ENCODE measurements around the gene CAMTA1.

The CAMTA1 gene

GRCh38 chr1:7533006-7533405 lies 747.8 kb downstream of the CAMTA1 start:
- H3K9ac ChIP-seq (ENCODE audit: low read depth, low read length) = no peak overlapping the region
- no peak overlapping the region for H3K27ac ChIP-seq (ENCODE audit: low read depth, low read length)
- no peaks in the 10 kb centered on the region for H3K36me3 ChIP-seq (ENCODE audit: control insufficient read depth, insufficient read depth, low read length)
- H3K9me3 ChIP-seq (ENCODE audit: control insufficient read depth, insufficient read depth, low read length) = no peaks in the 10 kb centered on the region
- H3K27me3 ChIP-seq (ENCODE audit: control insufficient read depth, insufficient read depth, low read length) = no peaks in the 10 kb centered on the region
- no peak overlapping the region for H3K4me3 ChIP-seq (ENCODE audit: low read depth, low read length)
- peaks cover 28% of the 10 kb centered on the region for H3K4me1 ChIP-seq (ENCODE audit: control insufficient read depth, insufficient read depth, low read length)

DNA sequence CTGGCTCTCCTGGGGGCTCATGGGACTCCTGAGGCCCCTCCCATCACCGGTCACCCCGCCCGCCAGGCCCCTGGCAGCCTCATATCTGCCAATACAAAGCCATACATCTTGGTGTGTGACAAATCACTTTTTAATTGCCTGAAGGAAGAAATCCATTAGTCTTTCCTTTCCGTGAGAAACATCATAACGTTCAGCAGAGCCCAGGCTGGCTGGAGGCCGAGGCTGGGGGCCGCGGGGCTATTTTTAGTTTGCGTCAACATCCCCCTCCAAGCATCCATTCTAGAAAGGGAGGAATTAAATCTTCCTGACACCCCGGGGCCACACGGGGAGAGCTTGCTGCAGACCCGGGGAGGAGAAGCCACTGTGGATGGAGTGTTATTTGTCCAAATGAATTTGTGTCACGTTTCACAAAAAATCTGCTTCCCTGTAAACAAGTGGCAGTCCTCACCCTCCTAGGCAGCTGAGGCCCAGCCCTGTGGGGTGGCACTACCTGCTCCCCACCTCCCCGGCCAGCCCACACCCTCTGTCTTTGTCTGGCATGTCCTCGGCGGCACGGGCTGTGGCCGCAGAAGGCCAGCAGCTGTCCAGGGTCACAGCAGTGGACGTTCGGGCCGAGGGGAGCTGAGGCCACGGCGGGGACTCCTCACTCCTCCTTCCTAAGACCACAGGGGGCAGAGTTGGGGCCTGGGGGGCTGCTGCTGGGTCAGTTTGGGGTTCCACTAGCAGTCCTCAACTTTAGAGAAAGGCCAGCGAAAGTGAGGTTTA lies 749.0 kb downstream of the CAMTA1 start:
- Histone ChIP-seq H3K36me3 (ENCODE audit: control insufficient read depth, insufficient read depth, low read length) (no peaks in the 10 kb centered on the region), H3K4me1 (ENCODE audit: control insufficient read depth, insufficient read depth, low read length) (peaks cover 31% of the 10 kb centered on the region), H3K4me3 (ENCODE audit: low read depth, low read length) (no peak overlapping the region), H3K9me3 (ENCODE audit: control insufficient read depth, insufficient read depth, low read length) (no peaks in the 10 kb centered on the region), H3K27me3 (ENCODE audit: control insufficient read depth, insufficient read depth, low read length) (no peaks in the 10 kb centered on the region), H3K9ac (ENCODE audit: low read depth, low read length) (no peak overlapping the region), H3K27ac (ENCODE audit: low read depth, low read length) (no peak overlapping the region)

DNA sequence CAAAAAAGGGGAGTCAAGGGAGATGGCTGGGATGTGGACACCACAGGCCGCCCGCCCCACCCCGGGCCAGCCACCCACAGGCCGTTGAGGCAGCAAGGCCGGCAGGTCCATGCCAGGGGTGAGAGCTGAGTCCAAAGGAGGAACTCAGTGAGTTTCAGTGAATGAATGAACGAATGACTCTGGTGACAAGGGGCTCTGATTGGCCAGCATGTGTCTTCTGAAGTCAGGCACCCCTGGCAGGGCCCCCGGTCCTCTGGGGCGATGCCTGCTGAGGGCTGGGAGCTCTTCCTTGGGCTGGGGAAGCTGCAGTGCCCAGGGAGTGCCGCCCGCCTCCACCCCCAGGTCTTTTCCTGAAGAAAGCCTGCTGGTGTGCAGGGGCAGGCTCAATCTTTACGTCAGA lies 749.8 kb downstream of the CAMTA1 start:
- Histone ChIP-seq H3K27me3 (ENCODE audit: control insufficient read depth, insufficient read depth, low read length) (no peaks in the 10 kb centered on the region), H3K4me3 (ENCODE audit: low read depth, low read length) (no peak overlapping the region), H3K9ac (ENCODE audit: low read depth, low read length) (no peak overlapping the region), H3K4me1 (ENCODE audit: control insufficient read depth, insufficient read depth, low read length) (peaks cover 31% of the 10 kb centered on the region), H3K36me3 (ENCODE audit: control insufficient read depth, insufficient read depth, low read length) (no peaks in the 10 kb centered on the region), H3K9me3 (ENCODE audit: control insufficient read depth, insufficient read depth, low read length) (no peaks in the 10 kb centered on the region), H3K27ac (ENCODE audit: low read depth, low read length) (no peak overlapping the region)

DNA sequence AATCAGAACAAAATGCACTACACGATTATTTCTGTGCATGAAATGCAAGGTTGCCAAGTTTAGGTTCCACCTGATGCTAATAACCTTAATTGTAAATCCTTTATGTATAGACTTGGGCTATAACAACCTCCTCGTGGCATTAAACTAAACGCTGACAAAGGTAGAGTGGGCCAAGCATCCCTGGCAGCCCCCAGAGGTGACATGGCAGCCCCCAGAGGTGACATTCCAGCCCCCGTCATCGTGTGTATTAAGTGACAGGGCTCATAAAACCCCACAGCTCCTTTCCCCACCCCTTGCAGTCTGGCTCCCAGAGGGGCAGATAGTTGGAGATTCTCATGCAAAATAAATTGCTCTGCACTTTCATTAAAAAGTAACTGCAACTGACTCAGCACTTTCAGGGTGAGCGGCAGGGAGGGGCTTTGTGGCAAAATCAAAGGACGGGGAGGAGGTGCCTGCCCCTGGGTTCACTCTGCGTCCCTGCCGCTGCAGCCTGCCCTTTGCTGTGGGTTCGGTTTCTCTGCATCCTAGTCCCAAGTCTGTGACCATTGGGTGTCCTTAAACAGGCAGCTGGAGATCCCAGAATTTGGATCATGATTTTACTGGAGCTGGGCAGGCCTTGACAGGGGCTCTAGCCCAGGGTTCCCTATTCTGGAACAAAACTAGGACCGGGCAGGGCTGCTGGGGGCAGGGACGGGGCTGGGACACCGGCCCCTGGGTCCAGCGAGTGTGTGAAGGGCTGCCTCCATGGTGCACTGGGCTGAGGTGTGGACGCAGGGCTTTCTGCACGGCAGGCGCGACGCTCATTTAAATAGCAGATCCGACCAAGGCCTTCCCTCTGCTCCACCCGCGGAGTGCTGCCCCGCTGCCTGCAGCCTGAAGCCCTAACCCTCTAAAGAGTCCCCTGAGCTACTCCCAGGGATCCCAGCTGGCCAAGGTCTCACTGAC lies 751.0 kb downstream of the CAMTA1 start:
- Histone ChIP-seq H3K9ac (ENCODE audit: low read depth, low read length) (peak overlapping the region; percentile 38; the same call in 1 of the 2 replicates), H3K4me3 (ENCODE audit: low read depth, low read length) (no peak overlapping the region), H3K27me3 (ENCODE audit: control insufficient read depth, insufficient read depth, low read length) (no peaks in the 10 kb centered on the region)

GRCh38 chr1:7536891-7537591 lies 751.8 kb downstream of the CAMTA1 start:
- Histone ChIP-seq H3K9ac (ENCODE audit: low read depth, low read length) (peak overlapping the region; percentile 38; the same call in 1 of the 2 replicates), H3K27me3 (ENCODE audit: control insufficient read depth, insufficient read depth, low read length) (no peaks in the 10 kb centered on the region), H3K36me3 (ENCODE audit: control insufficient read depth, insufficient read depth, low read length) (no peaks in the 10 kb centered on the region), H3K27ac (ENCODE audit: low read depth, low read length) (no peak overlapping the region), H3K4me3 (ENCODE audit: low read depth, low read length) (no peak overlapping the region), H3K9me3 (ENCODE audit: control insufficient read depth, insufficient read depth, low read length) (no peaks in the 10 kb centered on the region), H3K4me1 (ENCODE audit: control insufficient read depth, insufficient read depth, low read length) (peaks cover 31% of the 10 kb centered on the region)

More for the DNA sequence above, 751.0 kb downstream of the CAMTA1 start:
- H3K27ac ChIP-seq (ENCODE audit: low read depth, low read length) = peak overlapping the region; percentile 64
- no peaks in the 10 kb centered on the region for H3K9me3 ChIP-seq (ENCODE audit: control insufficient read depth, insufficient read depth, low read length)
- peaks cover 31% of the 10 kb centered on the region for H3K4me1 ChIP-seq (ENCODE audit: control insufficient read depth, insufficient read depth, low read length)
- no peaks in the 10 kb centered on the region for H3K36me3 ChIP-seq (ENCODE audit: control insufficient read depth, insufficient read depth, low read length)

DNA sequence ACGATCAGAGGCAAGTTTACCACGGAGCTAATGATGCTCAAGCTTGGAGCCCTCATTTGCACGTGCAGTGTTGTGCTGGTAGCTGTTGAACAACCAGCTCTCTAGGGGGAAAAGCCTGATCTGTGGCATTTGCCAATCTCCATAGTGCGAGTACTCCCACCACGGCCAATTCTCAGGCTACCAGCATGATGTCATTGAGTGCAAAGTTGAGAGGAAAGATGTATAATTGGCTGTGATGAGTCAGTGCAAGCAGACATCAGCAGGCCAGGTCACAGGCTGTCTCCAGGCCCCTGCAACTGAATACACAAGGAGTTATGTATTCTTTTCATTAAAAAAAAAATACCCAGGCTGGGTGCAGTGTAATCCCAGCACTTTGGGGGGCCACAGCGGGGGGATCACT lies 752.8 kb downstream of the CAMTA1 start:
- peaks cover 31% of the 10 kb centered on the region for H3K4me1 ChIP-seq (ENCODE audit: control insufficient read depth, insufficient read depth, low read length)
- no peaks in the 10 kb centered on the region for H3K36me3 ChIP-seq (ENCODE audit: control insufficient read depth, insufficient read depth, low read length)
- no peaks in the 10 kb centered on the region for H3K9me3 ChIP-seq (ENCODE audit: control insufficient read depth, insufficient read depth, low read length)
- no peak overlapping the region for H3K9ac ChIP-seq (ENCODE audit: low read depth, low read length)
- no peaks in the 10 kb centered on the region for H3K27me3 ChIP-seq (ENCODE audit: control insufficient read depth, insufficient read depth, low read length)
- peak overlapping the region; percentile 8 for H3K27ac ChIP-seq (ENCODE audit: low read depth, low read length)
- H3K4me3 ChIP-seq (ENCODE audit: low read depth, low read length) = no peak overlapping the region

GRCh38 chr1:7538849-7539768 lies 753.9 kb downstream of the CAMTA1 start:
- no peaks in the 10 kb centered on the region for H3K9me3 ChIP-seq (ENCODE audit: control insufficient read depth, insufficient read depth, low read length)
- no peaks in the 10 kb centered on the region for H3K27me3 ChIP-seq (ENCODE audit: control insufficient read depth, insufficient read depth, low read length)
- H3K4me1 ChIP-seq (ENCODE audit: control insufficient read depth, insufficient read depth, low read length) = peaks cover 31% of the 10 kb centered on the region
- no peak overlapping the region for H3K9ac ChIP-seq (ENCODE audit: low read depth, low read length)
- no peaks in the 10 kb centered on the region for H3K36me3 ChIP-seq (ENCODE audit: control insufficient read depth, insufficient read depth, low read length)
- no peak overlapping the region for H3K4me3 ChIP-seq (ENCODE audit: low read depth, low read length)
- H3K27ac ChIP-seq (ENCODE audit: low read depth, low read length) = peak overlapping the region; percentile 8

DNA sequence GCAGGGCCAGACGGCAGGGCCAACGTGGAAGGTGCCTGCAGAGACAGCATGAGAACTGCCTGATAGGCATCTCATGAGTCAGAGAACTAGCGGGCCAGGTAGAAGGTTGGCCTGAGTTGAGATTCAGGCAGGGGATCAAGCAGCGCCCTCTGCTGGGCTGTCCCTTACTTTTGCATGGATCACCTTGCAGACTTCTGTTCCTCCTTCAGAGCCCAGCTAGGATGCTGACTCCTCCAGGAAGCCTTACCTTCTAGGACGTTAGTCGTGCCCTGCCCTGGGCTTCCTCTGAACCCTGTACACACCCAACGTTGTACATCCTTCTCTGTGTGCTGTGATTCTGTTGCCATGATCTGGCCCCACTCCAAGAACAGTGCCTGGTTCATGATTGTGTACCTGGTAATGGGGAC lies 754.5 kb downstream of the CAMTA1 start:
- Histone ChIP-seq H3K27me3 (ENCODE audit: control insufficient read depth, insufficient read depth, low read length) (no peaks in the 10 kb centered on the region), H3K9me3 (ENCODE audit: control insufficient read depth, insufficient read depth, low read length) (no peaks in the 10 kb centered on the region), H3K9ac (ENCODE audit: low read depth, low read length) (no peak overlapping the region), H3K4me3 (ENCODE audit: low read depth, low read length) (no peak overlapping the region), H3K27ac (ENCODE audit: low read depth, low read length) (no peak overlapping the region), H3K36me3 (ENCODE audit: control insufficient read depth, insufficient read depth, low read length) (no peaks in the 10 kb centered on the region), H3K4me1 (ENCODE audit: control insufficient read depth, insufficient read depth, low read length) (peaks cover 31% of the 10 kb centered on the region)

DNA sequence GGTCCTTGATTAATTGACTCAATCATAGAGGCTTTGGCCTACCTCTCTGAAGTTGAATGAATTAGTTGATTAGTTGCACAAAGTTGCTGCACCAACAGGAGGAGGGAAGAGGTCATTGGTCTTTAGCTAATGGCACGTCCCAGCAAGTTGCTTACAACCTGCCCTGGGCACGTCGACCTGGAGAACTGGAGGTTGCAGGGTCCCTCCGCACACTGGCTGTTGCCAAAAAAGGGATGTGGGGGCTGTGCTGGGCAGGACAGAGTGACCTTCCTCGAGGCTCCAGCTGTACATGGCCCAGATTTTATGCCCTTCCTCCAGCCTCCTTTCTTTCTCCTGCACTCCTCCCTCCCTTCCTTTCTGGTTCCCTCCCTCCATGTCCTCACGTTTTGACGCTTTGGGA lies 755.6 kb downstream of the CAMTA1 start:
- no peak overlapping the region for H3K4me3 ChIP-seq (ENCODE audit: low read depth, low read length)
- H3K27me3 ChIP-seq (ENCODE audit: control insufficient read depth, insufficient read depth, low read length) = no peaks in the 10 kb centered on the region
- H3K9ac ChIP-seq (ENCODE audit: low read depth, low read length) = no peak overlapping the region
- no peak overlapping the region for H3K27ac ChIP-seq (ENCODE audit: low read depth, low read length)
- peaks cover 25% of the 10 kb centered on the region for H3K4me1 ChIP-seq (ENCODE audit: control insufficient read depth, insufficient read depth, low read length)
- no peaks in the 10 kb centered on the region for H3K9me3 ChIP-seq (ENCODE audit: control insufficient read depth, insufficient read depth, low read length)
- H3K36me3 ChIP-seq (ENCODE audit: control insufficient read depth, insufficient read depth, low read length) = no peaks in the 10 kb centered on the region

DNA sequence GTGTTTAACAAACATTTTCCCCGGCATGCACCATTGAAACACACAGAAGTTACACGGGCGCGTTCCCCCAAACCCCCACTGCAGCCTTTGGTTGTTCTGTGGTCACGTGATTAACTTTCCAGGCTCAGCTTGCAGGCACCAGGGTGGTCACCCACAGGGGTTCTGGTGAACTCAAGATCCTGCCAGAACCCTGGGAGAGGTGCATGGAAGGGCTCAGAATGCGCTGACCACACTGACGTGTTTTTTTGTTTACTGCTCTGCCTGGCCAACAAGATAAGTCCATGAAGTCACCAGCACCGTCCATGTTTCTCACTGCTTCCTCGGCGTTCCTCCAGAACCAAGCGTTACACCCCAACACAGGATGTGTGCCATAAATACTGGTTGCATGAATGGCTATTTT lies 756.4 kb downstream of the CAMTA1 start:
- Histone ChIP-seq H3K27me3 (ENCODE audit: control insufficient read depth, insufficient read depth, low read length) (no peaks in the 10 kb centered on the region), H3K4me3 (ENCODE audit: low read depth, low read length) (no peak overlapping the region), H3K9me3 (ENCODE audit: control insufficient read depth, insufficient read depth, low read length) (no peaks in the 10 kb centered on the region), H3K27ac (ENCODE audit: low read depth, low read length) (no peak overlapping the region), H3K36me3 (ENCODE audit: control insufficient read depth, insufficient read depth, low read length) (no peaks in the 10 kb centered on the region), H3K4me1 (ENCODE audit: control insufficient read depth, insufficient read depth, low read length) (peaks cover 16% of the 10 kb centered on the region), H3K9ac (ENCODE audit: low read depth, low read length) (no peak overlapping the region)

All from HUES48 (cell line).